ENCODE results near the gene ESPN. TPM values are rescaled to one million over a fixed set of nuclear protein-coding genes. Genes with fewer than 3 reads are reported as not detected.

ESPN gene
- total and polyA plus RNA-seq, 7 donors, result 0.55 to 202 (median 86.5) TPM; not detected in 2

DNA sequence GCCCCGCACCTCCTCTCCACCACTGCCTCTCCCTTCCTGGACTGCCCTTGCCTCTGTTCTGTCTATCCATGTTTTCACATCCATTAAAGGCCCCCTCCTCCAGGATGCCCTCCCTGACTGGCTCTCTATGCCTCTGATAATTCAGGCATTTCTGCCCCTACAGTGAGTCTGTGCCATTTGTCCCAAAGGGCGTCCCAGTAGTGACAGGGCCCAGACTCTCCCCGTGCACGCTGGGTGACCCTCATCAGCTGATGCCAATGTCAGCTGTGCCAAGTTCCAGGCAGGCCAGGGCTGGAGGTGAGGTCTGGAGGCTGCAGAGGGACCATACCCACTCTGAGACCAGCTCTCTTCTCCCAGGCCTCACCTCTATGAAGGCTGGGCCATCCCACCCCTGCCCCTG is 70.1 kb downstream of the ESPN start:
- Histone ChIP-seq H3K4me3 (no peak overlapping the region), H3K27ac (no peak overlapping the region), H3K9me3 (no peaks in the 10 kb centered on the region), H3K27me3 (peaks cover 0 to 19% (median 13%) of the 10 kb centered on the region in 3 donors), H3K36me3 (no peaks in the 10 kb centered on the region), H3K4me1 (peaks cover 0 to 37% (median 33%) of the 10 kb centered on the region in 4 donors)
- TF ChIP-seq, protein P1, sequence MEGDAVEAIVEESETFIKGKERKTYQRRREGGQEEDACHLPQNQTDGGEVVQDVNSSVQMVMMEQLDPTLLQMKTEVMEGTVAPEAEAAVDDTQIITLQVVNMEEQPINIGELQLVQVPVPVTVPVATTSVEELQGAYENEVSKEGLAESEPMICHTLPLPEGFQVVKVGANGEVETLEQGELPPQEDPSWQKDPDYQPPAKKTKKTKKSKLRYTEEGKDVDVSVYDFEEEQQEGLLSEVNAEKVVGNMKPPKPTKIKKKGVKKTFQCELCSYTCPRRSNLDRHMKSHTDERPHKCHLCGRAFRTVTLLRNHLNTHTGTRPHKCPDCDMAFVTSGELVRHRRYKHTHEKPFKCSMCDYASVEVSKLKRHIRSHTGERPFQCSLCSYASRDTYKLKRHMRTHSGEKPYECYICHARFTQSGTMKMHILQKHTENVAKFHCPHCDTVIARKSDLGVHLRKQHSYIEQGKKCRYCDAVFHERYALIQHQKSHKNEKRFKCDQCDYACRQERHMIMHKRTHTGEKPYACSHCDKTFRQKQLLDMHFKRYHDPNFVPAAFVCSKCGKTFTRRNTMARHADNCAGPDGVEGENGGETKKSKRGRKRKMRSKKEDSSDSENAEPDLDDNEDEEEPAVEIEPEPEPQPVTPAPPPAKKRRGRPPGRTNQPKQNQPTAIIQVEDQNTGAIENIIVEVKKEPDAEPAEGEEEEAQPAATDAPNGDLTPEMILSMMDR (IDR thresholded peaks at IDR 0.05), result no peak
- no peak for TF ChIP-seq EP300 (IDR thresholded peaks at IDR 0.05)
- no peak for TF ChIP-seq POLR2A (IDR thresholded peaks at IDR 0.05)
- no peak for TF ChIP-seq POLR2AphosphoS5 (IDR thresholded peaks at IDR 0.05)
- DNase-seq, result no peak
- 75 to 91% methylated on average over 4 of the region's 4 CpGs for WGBS, 2 donors
- intact Hi-C loops (cut with DNase I), result no loop called here

DNA sequence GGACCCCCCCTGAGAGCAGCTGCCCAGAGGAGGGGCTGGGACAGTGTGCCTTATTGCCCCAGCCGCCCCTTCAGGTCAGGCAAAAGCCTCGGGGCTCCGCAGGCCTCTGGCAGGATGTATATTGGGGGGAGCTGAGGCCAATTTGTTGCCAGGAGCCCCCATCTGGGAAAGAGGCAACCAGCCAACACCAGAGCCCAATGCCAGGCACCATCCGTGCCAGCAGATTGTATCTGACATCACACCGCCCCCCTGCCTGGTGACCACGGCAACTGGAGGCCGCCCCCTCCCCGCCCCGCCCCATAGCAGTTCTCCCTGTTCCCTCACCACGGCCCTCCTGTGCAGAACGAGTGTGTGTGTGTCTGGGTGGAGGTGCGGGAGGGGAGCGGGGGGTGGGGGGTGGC is 70.5 kb downstream of the ESPN start:
- Histone ChIP-seq H3K27ac (no peak overlapping the region), H3K36me3 (no peaks in the 10 kb centered on the region), H3K4me3 (no peak overlapping the region), H3K9me3 (no peaks in the 10 kb centered on the region), H3K4me1 (peaks cover 0 to 33% (median 29%) of the 10 kb centered on the region in 4 donors), H3K27me3 (peaks cover 0 to 19% (median 9%) of the 10 kb centered on the region in 3 donors)
- 33 to 42% methylated on average over 13 of the region's 13 CpGs for WGBS, 2 donors
- intact Hi-C loops (cut with DNase I), result no loop called here
- DNase-seq, result no peak
- TF ChIP-seq, protein P1 (IDR thresholded peaks at IDR 0.05), result no peak
- TF ChIP-seq POLR2AphosphoS5 (IDR thresholded peaks at IDR 0.05) (no peak), EP300 (IDR thresholded peaks at IDR 0.05) (no peak), POLR2A (IDR thresholded peaks at IDR 0.05) (no peak)

DNA sequence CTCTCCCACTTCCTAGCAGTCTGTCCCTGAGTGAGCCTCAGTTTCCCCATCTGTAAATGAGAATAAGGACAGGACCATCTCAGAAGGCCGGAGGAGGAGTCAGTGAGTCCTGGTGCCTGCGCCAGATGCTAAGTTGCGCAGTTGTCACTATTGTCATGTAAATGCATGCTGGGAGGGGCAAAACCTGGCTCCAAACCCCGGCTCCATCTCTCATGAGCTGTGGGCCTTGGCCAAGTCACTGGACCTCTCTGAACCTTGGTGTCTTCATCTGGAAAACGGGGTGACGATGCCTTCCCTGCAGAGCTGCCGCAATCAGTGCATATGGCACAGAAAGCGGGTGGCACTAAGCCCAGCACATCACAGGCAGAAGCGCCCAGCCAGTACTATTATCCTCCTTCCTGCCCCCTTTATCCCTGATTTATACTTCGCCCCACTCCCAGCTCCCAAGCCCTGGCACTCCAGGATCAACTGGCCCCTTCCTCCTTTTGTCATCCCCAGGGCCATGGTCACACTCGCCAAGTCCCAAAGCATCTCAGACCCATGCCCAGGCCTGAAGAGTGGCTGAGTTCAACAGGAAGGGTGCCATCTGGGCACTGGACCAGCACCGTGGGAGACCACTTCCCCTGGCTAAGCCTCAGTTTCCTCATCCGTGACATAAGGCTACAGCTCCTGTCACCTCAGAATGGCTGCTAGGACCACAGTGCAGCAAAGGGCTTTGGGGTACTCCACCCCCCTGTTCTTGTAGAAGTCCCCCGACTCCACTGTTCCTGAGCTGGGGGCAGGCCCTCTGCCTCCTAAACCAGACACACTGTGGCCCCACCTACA is 71.2 kb downstream of the ESPN start:
- peak overlapping the region in 1 of 4 donors; percentile 65 for H3K4me3 ChIP-seq
- H3K4me1 ChIP-seq, result peaks cover 0 to 26% (median 22%) of the 10 kb centered on the region in 4 donors
- no peaks in the 10 kb centered on the region for H3K9me3 ChIP-seq
- H3K27ac ChIP-seq, result no peak overlapping the region
- H3K27me3 ChIP-seq, result peaks cover 0 to 19% (median 2%) of the 10 kb centered on the region in 3 donors
- no peak for DNase-seq
- no peaks in the 10 kb centered on the region for H3K36me3 ChIP-seq
- WGBS, 2 donors, result 70 to 80% methylated on average over 14 of the region's 14 CpGs
- intact Hi-C loops (cut with DNase I), result no loop called here
- TF ChIP-seq, protein P1 (IDR thresholded peaks at IDR 0.05), result no peak
- TF ChIP-seq EP300 (IDR thresholded peaks at IDR 0.05), result no peak
- no peak for TF ChIP-seq POLR2A (IDR thresholded peaks at IDR 0.05)
- TF ChIP-seq POLR2AphosphoS5 (IDR thresholded peaks at IDR 0.05), result no peak

DNA sequence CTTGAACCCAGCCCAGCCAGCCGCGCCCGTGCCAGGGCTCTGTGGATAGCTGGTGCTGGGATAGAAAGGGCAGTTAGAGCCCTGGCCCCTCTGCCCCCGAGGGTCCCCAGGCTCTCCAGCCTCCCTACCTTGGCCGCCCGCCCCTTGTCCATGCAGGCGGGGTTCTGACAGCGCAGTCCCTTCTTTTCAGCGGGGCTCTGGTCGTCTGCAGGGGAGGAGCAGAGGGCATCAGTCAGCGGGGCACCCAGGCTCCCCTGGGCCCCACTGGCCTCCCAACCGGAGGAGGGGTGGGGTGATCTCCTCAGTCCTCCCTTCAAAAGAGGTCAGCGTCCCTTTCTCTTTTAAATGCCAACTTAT is 71.8 kb downstream of the ESPN start:
- intact Hi-C loops (cut with DNase I), result no loop called here

More for the DNA sequence above, 71.8 kb downstream of the ESPN start:
- Histone ChIP-seq H3K27me3 (peaks cover 0 to 19% (median 0%) of the 10 kb centered on the region in 3 donors), H3K4me1 (peaks cover 0 to 21% (median 17%) of the 10 kb centered on the region in 4 donors), H3K27ac (peak overlapping the region in 3 of 4 donors; percentile 50 to 68 (median 56)), H3K36me3 (no peaks in the 10 kb centered on the region), H3K4me3 (peak overlapping the region; percentile 45 to 65 (median 58)), H3K9me3 (no peaks in the 10 kb centered on the region)
- 16 to 30% methylated on average over 13 of the region's 13 CpGs for WGBS, 2 donors
- TF ChIP-seq, protein P1 (IDR thresholded peaks at IDR 0.05), result no peak
- TF ChIP-seq POLR2A (IDR thresholded peaks at IDR 0.05) (no peak), POLR2AphosphoS5 (IDR thresholded peaks at IDR 0.05) (no peak), EP300 (IDR thresholded peaks at IDR 0.05) (no peak)
- no peak for DNase-seq

Measured in sigmoid colon (tissue), 7 donors.